Measurements from ENCODE around the gene CENPP. TPM values are rescaled to one million over a fixed set of nuclear protein-coding genes. Genes with fewer than 3 reads are reported as not detected.

The CENPP gene
- total RNA-seq, 1 experiment from 2014 or later, result 4.2 TPM

DNA sequence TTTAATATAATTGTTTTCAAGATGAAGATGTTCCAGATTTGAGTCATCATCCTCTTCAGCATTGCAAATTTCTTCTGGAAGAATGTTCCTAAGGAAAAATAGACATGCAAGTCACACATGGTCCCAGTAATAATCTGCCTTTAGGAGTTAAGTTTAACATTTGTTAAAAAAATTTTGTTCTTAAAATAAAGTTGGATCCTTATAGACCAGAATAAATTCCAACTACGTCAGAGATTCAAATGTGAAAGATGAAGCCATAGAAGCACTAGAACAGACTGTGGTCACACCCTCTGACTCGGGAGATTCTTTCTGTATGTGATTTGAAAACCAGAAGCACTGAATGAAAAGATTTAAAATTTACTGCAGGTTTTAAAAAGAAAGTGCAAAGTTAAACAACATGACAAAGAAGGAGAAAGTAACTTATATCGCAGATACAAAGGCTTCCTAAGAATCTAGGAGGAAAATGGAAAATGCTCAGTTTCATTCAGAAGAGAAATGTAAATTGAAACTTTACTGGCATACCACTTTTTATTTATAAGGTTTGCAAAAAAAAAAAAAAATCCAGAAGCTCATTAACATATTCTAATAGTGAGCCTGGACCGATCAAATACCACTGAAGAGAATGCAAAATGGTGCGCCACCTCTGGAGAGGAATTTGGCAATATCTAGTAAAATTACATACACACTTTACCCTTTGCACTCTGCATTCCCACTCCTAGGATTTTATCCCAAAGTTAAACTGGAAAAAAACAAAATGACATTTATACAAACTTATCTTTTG lies 170.8 kb downstream of the CENPP start:
- no TSS peak for BruUV-seq (replicated peaks)
- no peaks in the 10 kb centered on the region for H3K9me3 Mint-ChIP-seq (ENCODE audit: unreplicated experiment)
- no peak overlapping the region for H3K27ac Mint-ChIP-seq (ENCODE audit: low read depth, unreplicated experiment)
- intact Hi-C loops (cut with micrococcal nuclease), result no loop called here
- H3K36me3 Mint-ChIP-seq (ENCODE audit: insufficient read depth, unreplicated experiment), result peaks cover 11% of the 10 kb centered on the region
- CTCF ChIA-PET, result no interaction called here
- H3K4me3 Mint-ChIP-seq (ENCODE audit: unreplicated experiment), result no peak overlapping the region
- TF ChIP-seq, protein P1, sequence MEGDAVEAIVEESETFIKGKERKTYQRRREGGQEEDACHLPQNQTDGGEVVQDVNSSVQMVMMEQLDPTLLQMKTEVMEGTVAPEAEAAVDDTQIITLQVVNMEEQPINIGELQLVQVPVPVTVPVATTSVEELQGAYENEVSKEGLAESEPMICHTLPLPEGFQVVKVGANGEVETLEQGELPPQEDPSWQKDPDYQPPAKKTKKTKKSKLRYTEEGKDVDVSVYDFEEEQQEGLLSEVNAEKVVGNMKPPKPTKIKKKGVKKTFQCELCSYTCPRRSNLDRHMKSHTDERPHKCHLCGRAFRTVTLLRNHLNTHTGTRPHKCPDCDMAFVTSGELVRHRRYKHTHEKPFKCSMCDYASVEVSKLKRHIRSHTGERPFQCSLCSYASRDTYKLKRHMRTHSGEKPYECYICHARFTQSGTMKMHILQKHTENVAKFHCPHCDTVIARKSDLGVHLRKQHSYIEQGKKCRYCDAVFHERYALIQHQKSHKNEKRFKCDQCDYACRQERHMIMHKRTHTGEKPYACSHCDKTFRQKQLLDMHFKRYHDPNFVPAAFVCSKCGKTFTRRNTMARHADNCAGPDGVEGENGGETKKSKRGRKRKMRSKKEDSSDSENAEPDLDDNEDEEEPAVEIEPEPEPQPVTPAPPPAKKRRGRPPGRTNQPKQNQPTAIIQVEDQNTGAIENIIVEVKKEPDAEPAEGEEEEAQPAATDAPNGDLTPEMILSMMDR (IDR thresholded peaks at IDR 0.05; ENCODE audit: unreplicated experiment), result no peak
- POLR2A ChIA-PET, result interaction anchor here (0.6 to 3.0 kb wide), 6 partner anchors 8 to 174 kb away, joined by 3 to 14 read pairs (median 4); no protein-coding TSS in a partner anchor
- H3K4me1 Mint-ChIP-seq (ENCODE audit: insufficient read depth, unreplicated experiment), result peaks cover 7% of the 10 kb centered on the region
- DNase-seq (ENCODE audit: unreplicated experiment), result no peak
- H3K27me3 Mint-ChIP-seq (ENCODE audit: insufficient read depth, unreplicated experiment), result no peaks in the 10 kb centered on the region

DNA sequence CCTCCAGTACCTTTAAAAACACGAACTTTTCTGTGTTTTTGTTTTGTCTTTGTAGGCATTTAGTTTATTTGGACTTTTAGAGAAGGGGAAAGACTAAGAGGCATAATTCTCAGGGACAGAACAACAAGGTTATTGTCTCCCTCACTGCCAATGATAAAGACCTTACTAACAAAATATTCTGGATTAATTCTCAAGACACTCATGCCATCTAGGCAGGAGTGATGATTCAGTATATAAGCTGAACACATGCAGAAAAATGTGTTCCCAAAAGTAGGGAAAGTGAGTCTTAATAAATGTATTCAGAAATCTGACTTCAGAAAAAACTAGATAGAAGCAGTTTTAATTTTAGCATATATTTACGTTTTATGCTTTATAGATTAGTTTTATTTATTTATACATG lies 173.9 kb downstream of the CENPP start:
- Mint-ChIP-seq H3K9me3 (ENCODE audit: unreplicated experiment) (no peaks in the 10 kb centered on the region), H3K27ac (ENCODE audit: low read depth, unreplicated experiment) (no peak overlapping the region), H3K36me3 (ENCODE audit: insufficient read depth, unreplicated experiment) (peaks cover 19% of the 10 kb centered on the region), H3K4me3 (ENCODE audit: unreplicated experiment) (no peak overlapping the region), H3K4me1 (ENCODE audit: insufficient read depth, unreplicated experiment) (peaks cover 21% of the 10 kb centered on the region), H3K27me3 (ENCODE audit: insufficient read depth, unreplicated experiment) (no peaks in the 10 kb centered on the region)
- POLR2A ChIA-PET, result interaction anchor here (0.7 to 4.9 kb wide), 4 partner anchors 18 to 102 kb away, joined by 3 to 26 read pairs (median 4); partner anchors contain the start of gene ASPN
- TF ChIP-seq, protein P1 (IDR thresholded peaks at IDR 0.05; ENCODE audit: unreplicated experiment), result no peak
- BruUV-seq (replicated peaks), result no TSS peak
- intact Hi-C loops (cut with micrococcal nuclease), result loop anchor here (10.0 kb wide), 1 partner anchor 295 kb away; no protein-coding TSS in a partner anchor
- no peak for DNase-seq (ENCODE audit: unreplicated experiment)
- CTCF ChIA-PET, result interaction anchor here (0.8 kb wide), 1 partner anchor 21 kb away, joined by 6 read pairs; no protein-coding TSS in a partner anchor

DNA sequence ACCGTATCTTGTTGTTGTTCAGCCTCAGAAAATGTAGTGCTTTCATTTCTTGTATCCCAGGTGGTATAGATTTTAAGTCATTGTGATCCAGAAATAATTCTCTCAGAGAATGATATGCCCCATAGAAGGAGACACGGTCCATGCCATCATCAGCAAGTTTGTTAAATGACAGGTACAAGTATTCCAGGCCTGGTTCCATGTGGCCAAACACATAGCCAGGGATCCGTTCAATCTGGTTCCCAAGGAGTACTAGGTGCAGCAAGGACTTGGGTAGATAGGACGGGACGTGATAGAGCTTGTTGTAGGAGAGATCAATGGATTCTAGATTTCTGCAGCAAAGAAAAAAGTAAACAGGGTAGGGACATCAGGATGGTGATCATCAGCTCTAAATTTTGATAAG lies 175.0 kb downstream of the CENPP start:
- ChIA-PET POLR2A (interaction anchor here (0.8 to 4.9 kb wide), 4 partner anchors 9 to 114 kb away, joined by 3 to 26 read pairs (median 3); partner anchors contain the start of gene ASPN), CTCF (interaction anchor here (0.6 to 1.3 kb wide), 5 partner anchors 32 to 1676 kb away, joined by 3 to 4 read pairs (median 3); no protein-coding TSS in a partner anchor)
- intact Hi-C loops (cut with micrococcal nuclease), result loop anchor here (10.0 kb wide), 1 partner anchor 294 kb away; no protein-coding TSS in a partner anchor
- Mint-ChIP-seq H3K9me3 (ENCODE audit: unreplicated experiment) (no peaks in the 10 kb centered on the region), H3K4me1 (ENCODE audit: insufficient read depth, unreplicated experiment) (peaks cover 21% of the 10 kb centered on the region), H3K36me3 (ENCODE audit: insufficient read depth, unreplicated experiment) (peaks cover 19% of the 10 kb centered on the region), H3K4me3 (ENCODE audit: unreplicated experiment) (no peak overlapping the region), H3K27ac (ENCODE audit: low read depth, unreplicated experiment) (no peak overlapping the region), H3K27me3 (ENCODE audit: insufficient read depth, unreplicated experiment) (no peaks in the 10 kb centered on the region)
- no TSS peak for BruUV-seq (replicated peaks)
- no peak for DNase-seq (ENCODE audit: unreplicated experiment)
- TF ChIP-seq, protein P1 (IDR thresholded peaks at IDR 0.05; ENCODE audit: unreplicated experiment), result no peak

All from MCF 10A (cell line).